Large intestine (tissue), 3 donors: Measurements from ENCODE around the gene DCP1B. TPM values are rescaled to one million over a fixed set of nuclear protein-coding genes. Genes with fewer than 3 reads are reported as not detected.
"Not testable (repeated sequence)": the region's sequence is repeated elsewhere in the genome, so short reads cannot be mapped to it uniquely, and the experiment has no call there.

ENCODE experiments used
- DNase-seq, 2 donors: peaks; one replicate each; pipeline versions ENCODE4 v3.0.0 to v3.0.0-alpha.2; 2013
- H3K27ac ChIP-seq: one replicate; pipeline ENCODE4 v1.5.1; 2013; ENCODE audit warnings: low read length
- H3K27me3 ChIP-seq: 2 replicates; pipeline ENCODE4 v1.6.1; 2013; ENCODE audit warnings: low read length; ENCODE audit not compliant: control insufficient read depth, insufficient read depth
- H3K36me3 ChIP-seq: 2 replicates; pipeline ENCODE4 v1.6.1; 2013; ENCODE audit warnings: low read length; ENCODE audit not compliant: control insufficient read depth, insufficient read depth
- H3K4me1 ChIP-seq: one replicate; pipeline ENCODE4 v1.6.1; 2013; ENCODE audit warnings: low read length; ENCODE audit not compliant: control insufficient read depth, insufficient read depth
- H3K4me3 ChIP-seq: one replicate; pipeline ENCODE4 v1.5.1; 2013; ENCODE audit warnings: low read length
- H3K9me3 ChIP-seq: one replicate; pipeline ENCODE4 v1.6.1; 2013; ENCODE audit warnings: mild to moderate bottlenecking, low read depth, low read length, moderate library complexity; ENCODE audit not compliant: control insufficient read depth
- WGBS: methylation state at CpG from one replicate; pipeline ENCODE4 v1.1.5; 2013; ENCODE audit warnings: low lambda C conversion rate; ENCODE audit not compliant: insufficient coverage; 5-methylcytosine and 5-hydroxymethylcytosine counted together
- polyA plus RNA-seq: library from polyadenylated mRNA; unstranded; fragments of 120-200 nt; gene quantifications from one replicate; pipeline ENCODE4 v1.2.1, GENCODE V29; 2013

The DCP1B gene
- polyA plus RNA-seq, 1 donor, result 17.2 TPM

DNA sequence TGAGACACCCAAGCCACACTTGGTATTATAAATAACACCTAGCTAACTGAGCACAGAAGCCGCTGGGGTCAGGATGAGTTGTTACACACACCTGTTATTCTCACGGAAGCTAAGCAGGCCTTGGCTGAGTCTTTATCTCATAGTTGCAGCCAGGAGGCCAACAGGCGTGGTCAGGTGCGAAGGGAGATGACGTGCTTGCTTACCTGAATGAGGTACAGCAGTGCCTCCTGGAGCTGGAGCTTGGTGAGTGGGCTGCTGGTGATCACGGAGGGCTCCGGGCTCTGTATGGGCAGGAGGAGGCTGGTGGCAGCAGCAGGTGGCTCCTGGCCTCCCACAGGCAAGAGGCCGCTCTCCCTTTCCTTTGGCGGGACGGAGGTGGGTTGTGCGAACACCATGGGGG, 55.4 kb downstream of the DCP1B start:
- Histone ChIP-seq H3K9me3 (no peaks in the 10 kb centered on the region), H3K4me1 (peaks cover 3% of the 10 kb centered on the region), H3K4me3 (no peak overlapping the region), H3K36me3 (peaks cover 72% of the 10 kb centered on the region), H3K27ac (no peak overlapping the region), H3K27me3 (no peaks in the 10 kb centered on the region)
- peak; percentile 35 to 71 for DNase-seq
- no CpG with 5 or more reads among the region's 11 CpGs for WGBS

DNA sequence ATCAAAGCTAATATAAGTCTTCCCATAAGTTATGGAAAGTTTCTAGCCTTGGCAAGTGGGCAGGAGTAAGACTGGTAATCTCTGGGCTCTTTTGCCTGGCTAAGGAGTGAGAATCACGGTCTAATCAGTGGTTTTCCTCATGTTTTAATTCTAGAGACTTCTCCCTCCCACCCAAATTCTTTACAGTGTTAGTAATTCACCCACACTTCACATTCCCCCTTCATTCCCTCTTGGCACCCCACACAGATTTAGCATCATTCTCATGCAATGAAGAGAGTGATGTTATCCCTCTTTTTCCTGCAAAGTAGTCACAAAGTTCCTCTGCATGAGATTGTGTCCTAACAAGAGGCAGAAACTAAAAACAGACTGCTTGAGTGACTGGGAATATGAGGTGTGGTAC, 57.2 kb downstream of the DCP1B start:
- Histone ChIP-seq H3K4me1 (peaks cover 3% of the 10 kb centered on the region), H3K4me3 (no peak overlapping the region), H3K36me3 (peaks cover 58% of the 10 kb centered on the region), H3K27ac (no peak overlapping the region), H3K9me3 (no peaks in the 10 kb centered on the region), H3K27me3 (no peaks in the 10 kb centered on the region)
- no peak for DNase-seq
- WGBS, result no CpG with 5 or more reads among the region's 1 CpG

DNA sequence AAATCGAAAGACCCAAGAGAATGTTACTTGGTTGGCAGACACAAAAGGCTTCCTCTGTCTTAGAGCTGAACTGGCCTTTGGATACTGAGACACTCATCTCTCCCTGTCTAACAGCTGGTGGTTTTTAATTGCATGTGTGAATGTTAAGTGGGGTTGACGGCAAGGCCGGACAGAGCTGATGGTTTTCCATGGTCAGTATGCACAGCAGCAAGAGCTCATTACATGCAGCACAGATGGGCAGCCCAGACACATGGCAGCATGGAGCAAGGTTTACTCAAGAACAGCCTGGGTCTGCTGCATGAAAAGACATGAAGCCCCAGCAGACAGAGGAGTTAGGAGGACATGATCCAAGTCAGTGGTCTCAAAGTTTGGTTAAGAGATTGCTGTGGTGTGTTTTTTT, 58.0 kb downstream of the DCP1B start:
- no peak for DNase-seq
- WGBS, result no CpG with 5 or more reads among the region's 3 CpGs
- Histone ChIP-seq H3K27me3 (no peaks in the 10 kb centered on the region), H3K4me1 (peaks cover 3% of the 10 kb centered on the region), H3K27ac (no peak overlapping the region), H3K36me3 (peaks cover 50% of the 10 kb centered on the region), H3K9me3 (no peaks in the 10 kb centered on the region), H3K4me3 (no peak overlapping the region)

DNA sequence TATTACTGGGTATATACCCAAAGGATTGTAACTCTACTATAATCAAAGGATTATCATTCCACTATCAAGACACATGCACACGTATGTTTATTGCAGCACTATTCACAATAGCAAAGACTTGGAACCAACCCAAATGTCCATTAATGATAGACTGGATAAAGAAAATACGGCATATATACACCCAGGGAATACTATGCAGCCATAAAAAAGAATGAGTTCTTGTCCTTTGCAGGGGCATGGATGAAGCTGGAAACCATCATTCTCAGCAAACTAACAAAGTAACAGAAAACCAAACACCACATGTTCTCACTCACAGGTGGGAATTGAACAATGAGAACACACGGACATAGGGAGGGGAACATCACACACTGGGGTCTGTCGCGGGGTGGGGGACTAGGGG, 58.8 kb downstream of the DCP1B start:
- not testable (repeated sequence) for H3K4me3 ChIP-seq, DNase-seq, H3K27ac ChIP-seq, H3K9me3 ChIP-seq, H3K4me1 ChIP-seq, H3K27me3 ChIP-seq
- no CpG with 5 or more reads among the region's 5 CpGs for WGBS
- H3K36me3 ChIP-seq, result peaks cover 44% of the 10 kb centered on the region

DNA sequence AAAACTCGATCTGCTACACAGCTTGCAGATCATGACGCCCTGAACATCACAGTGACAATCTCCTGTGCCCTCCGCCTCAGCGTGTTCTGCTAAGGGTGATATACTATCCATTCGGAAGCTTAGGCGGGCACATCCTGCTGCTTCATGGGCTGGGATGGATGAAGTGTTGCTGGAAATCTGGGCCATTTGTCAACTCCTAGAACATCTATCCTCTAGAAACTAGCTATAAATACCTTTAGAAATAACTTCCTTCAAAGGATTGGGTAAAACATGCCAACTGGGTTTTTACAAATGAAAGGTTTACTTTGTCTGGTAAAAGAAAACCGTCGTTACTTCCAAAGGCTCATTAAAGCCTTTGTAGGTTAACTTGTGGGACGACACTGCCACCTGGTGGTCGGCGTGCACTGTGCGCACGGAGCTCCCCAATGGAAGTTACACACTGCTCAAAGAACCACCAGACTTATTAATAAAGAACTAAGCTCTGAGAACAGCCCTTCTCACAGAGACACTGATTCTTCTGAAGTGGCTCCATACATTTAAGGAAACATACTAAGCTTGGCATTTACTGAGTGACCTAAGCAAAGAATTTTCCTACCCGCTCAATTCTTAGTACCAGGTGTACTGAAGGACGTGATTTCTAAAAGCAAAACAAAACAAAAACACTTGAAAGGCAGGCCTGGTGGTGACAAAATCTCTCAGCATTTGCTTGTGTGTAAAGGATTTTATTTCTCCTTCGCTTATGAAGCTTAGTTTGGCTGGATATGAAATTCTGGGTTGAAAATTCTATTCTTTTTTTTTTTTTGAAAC, 64.3 kb downstream of the DCP1B start:
- Histone ChIP-seq H3K27me3 (no peaks in the 10 kb centered on the region), H3K36me3 (peaks cover 6% of the 10 kb centered on the region), H3K9me3 (no peaks in the 10 kb centered on the region), H3K4me1 (peaks cover 9% of the 10 kb centered on the region), H3K4me3 (no peak overlapping the region), H3K27ac (peak overlapping the region; percentile 23)
- DNase-seq, result peak; percentile 80
- 100% methylated on average over 2 of the region's 16 CpGs for WGBS

DNA sequence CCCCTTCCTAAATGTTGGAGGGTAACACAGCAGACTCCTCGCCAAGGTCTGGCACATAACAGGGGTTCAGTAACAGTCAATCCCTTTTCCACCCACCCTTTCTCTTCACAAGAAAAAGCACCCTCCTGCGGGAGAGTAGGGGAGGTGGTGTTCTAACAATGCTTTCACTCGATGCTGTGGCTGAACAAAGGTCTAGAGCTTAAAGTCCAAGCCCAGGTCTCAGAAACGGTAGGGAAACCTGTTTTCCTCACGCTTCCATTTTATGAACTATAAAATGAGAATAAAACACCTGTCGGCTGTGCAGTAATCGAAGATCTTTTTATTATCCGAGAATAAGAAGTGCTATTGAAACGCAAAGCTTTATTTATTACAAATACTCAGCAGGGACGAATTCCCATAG, 64.9 kb downstream of the DCP1B start:
- H3K27me3 ChIP-seq, result no peaks in the 10 kb centered on the region
- no CpG with 5 or more reads among the region's 10 CpGs for WGBS
- H3K27ac ChIP-seq, result peak overlapping the region; percentile 23
- DNase-seq, result peak; percentile 52 to 82
- H3K9me3 ChIP-seq, result no peaks in the 10 kb centered on the region
- H3K36me3 ChIP-seq, result peaks cover 6% of the 10 kb centered on the region
- H3K4me3 ChIP-seq, result no peak overlapping the region
- peaks cover 9% of the 10 kb centered on the region for H3K4me1 ChIP-seq

DNA sequence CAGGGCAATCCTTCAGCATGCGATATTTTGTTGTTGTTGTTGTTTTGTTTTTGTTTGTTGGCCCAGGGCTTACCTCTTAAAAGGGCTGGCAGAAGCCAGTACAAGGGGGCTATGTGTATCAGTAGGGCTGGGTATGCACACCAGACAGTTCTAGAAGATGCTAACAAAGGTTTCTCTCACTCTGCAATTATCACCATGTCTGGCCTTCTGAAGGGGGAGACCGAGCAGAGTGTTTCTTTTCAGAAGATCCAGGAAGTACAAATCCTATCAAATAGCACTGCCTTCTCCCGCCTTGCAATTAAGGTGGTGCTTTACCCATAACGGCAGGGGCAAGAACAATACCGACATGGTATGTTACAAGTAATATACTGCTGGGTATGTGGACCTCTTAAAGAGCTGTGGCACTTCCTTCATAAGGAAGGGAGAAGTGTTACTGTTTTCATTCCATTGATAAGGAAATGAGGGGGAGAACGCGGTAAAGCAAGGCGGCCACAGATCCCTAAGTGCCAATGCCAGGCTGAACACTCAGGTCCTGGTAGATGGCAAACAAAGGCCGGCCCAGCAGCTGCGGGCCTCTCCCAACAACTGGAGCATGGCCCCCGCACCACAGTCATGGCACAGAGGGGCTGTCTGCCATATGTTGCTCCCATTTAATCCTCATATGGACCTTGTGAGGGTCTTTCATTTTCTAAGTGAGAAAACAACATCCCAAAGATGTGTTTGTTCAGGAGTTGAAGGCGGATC, 66.6 kb downstream of the DCP1B start:
- DNase-seq, result no peak
- H3K9me3 ChIP-seq, result no peaks in the 10 kb centered on the region
- peaks cover 9% of the 10 kb centered on the region for H3K4me1 ChIP-seq
- 100% methylated on average over 1 of the region's 12 CpGs for WGBS
- no peak overlapping the region for H3K27ac ChIP-seq
- peaks cover 6% of the 10 kb centered on the region for H3K36me3 ChIP-seq
- no peaks in the 10 kb centered on the region for H3K27me3 ChIP-seq
- H3K4me3 ChIP-seq, result no peak overlapping the region

DNA sequence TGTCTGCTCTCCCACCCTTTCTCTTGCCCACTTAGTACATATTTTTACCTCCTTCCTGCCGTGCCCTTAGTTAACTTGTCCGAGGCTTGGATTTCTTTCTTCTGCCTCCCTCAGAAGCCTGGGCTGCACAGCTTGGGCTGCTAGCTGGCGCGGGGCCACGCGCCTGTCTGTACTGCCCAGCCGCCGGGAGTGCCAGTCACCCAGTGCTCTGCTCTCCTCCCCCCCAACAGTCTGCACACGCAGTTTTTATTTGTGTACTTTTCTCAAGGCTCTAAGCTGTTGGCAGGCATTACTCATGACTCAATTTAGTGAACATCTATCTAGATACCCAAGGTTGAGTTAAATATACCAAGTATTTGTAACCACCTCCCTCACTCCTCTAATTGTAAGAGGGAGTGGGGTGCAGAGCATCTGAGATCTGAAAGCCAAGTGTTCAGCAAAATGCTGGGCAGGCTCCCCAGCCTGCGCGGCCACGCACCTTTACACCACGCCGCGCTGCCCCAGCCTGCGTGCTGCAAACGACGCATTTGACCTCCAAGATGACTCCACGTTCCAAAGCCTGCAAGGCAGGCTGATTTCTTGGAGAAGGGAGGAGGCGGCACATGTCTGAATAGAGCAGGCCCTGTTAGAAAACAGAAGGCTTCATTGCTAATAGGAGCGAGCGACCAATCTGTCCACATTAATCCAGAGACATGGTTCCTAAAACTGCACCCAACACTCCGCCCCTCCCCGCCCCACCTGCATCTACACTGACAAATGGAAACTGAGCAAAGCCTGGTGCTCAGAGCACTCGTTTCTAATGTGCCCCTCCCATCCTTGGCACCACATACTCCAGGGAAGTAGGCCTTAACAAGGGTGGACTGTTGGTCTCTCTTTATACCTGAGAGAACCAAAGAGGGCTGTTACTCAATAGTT, 67.6 kb downstream of the DCP1B start:
- 82% methylated on average over 4 of the region's 25 CpGs for WGBS
- H3K27me3 ChIP-seq, result no peaks in the 10 kb centered on the region
- no peak for DNase-seq
- H3K36me3 ChIP-seq, result peaks cover 6% of the 10 kb centered on the region
- no peak overlapping the region for H3K27ac ChIP-seq
- H3K4me3 ChIP-seq, result no peak overlapping the region
- H3K4me1 ChIP-seq, result peaks cover 9% of the 10 kb centered on the region
- no peaks in the 10 kb centered on the region for H3K9me3 ChIP-seq

DNA sequence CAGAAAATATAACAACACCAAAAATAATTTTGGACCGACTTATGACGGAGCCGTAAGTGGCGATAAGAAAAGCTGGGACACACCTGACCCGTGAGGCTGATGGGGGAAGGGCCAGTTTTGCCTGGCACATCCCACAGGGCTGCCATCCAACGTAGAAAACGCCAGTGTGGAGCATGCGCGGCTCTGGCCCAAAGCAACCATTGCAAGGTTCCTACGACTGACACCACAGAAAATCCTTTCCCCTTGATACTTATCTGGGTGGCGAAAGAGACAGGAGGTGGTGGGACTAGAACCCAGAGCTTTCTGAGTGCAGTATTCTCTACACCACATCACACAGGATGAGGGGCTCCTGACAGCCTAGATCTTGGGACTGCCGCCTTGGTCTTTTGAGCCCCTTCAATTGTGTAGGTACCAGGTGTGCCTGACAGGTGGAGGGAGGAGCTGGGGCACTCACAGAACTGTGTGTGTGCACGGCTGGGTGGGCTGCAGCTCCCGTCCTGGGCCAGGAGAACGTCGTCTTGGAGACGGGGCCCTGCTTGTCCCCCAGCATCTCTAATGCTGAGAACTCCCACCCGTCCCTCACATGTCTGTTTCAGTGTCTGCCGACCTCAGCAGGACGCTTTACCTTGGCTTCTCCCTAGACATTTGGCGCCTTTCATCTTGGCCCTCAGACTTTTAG, 68.4 kb downstream of the DCP1B start:
- H3K9me3 ChIP-seq, result no peaks in the 10 kb centered on the region
- no peak for DNase-seq
- H3K36me3 ChIP-seq, result peaks cover 6% of the 10 kb centered on the region
- H3K4me1 ChIP-seq, result peaks cover 9% of the 10 kb centered on the region
- H3K27me3 ChIP-seq, result no peaks in the 10 kb centered on the region
- H3K4me3 ChIP-seq, result no peak overlapping the region
- H3K27ac ChIP-seq, result no peak overlapping the region
- 100% methylated on average over 3 of the region's 21 CpGs for WGBS

DNA sequence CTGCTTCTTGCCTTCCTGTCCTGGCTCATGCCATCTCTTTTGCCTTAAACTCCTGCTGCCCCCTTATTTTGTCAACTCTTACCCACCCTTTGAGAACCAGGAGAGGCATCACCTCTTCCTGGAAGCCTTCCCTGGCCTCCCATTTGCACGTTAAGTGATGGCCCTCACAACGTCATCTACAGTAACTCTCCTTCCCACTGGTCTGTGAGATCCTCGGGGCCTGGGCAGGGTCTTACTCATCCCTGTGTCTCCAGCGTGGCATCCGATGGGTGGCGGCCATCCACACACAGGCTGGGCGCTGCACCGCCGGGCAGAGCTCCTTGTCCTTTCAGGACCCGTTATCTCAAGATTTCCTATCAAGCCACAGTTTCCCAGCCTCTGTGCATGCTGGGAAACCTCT, 69.0 kb downstream of the DCP1B start:
- WGBS, result no CpG with 5 or more reads among the region's 10 CpGs
- peaks cover 9% of the 10 kb centered on the region for H3K4me1 ChIP-seq
- H3K36me3 ChIP-seq, result peaks cover 6% of the 10 kb centered on the region
- no peak overlapping the region for H3K27ac ChIP-seq
- H3K9me3 ChIP-seq, result no peaks in the 10 kb centered on the region
- no peaks in the 10 kb centered on the region for H3K27me3 ChIP-seq
- H3K4me3 ChIP-seq, result no peak overlapping the region
- no peak for DNase-seq
